HG03060 (cell line): ENCODE data around the gene USP1.

Experiments
- ATAC-seq: cut with Tn5 transposase; IDR thresholded peaks from one replicate; pipeline ENCODE4 v1.9.1; 2021; ENCODE audit warnings: low read depth, moderate number of reproducible peaks; ENCODE audit not compliant: unreplicated experiment

USP1 gene

DNA sequence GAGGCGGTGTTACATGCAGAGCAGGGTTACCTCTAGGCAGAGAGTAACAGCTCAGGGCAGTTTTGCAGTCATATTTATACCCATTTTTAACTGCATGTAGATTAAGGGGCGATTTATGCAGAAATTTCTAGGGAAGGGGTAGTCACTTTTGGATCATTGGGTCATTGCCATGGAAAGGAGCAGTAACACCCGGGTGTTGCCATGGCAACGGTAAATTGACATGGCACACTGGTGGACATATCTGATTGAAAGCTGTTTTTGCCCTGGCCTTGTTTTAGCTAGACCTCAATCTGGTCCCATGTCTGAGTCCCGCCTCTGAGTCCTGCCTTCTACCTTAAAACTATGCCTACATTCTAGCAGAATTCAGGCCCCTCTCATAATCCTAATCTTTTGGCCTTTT lies 11.8 kb upstream of the USP1 start:
- no peak for ATAC-seq

DNA sequence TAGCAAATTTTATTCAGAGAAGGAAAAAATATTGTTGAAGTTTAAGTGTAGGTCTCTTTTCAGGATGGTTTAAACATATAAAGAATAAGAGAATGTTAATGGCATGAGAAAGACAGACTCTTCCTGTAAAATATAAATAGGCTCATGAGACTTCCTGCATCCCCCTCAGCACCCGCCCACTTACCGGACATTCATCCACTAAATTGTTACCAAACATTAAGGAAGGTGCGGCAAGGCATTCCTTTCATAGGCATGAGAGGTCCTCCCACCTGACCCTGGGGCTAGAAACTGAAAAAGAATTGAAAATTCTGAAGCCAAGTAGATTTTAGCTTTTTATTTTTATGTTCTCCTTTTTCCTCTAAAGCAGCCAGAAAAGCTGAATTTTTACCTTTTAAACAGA lies 10.6 kb upstream of the USP1 start:
- no peak for ATAC-seq

DNA sequence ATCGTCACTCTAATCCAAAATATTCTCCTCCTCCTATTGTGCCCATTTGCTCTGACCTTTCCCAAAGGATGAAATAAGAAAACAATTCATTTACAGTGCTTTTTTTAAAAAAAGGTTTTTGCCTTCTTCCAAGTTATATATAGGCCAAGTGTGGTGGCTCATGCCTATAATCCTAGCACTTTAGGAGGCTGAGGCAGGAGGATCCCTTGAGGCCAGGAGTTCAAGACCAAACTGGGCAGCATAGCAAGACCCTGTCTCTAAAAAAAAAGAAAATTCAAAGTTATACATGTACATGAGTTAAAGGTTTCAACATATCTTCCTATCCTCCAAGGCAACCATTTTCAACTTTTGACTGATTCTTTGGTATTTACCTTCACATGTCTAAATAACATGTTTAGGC lies 10.1 kb upstream of the USP1 start:
- no peak for ATAC-seq

DNA sequence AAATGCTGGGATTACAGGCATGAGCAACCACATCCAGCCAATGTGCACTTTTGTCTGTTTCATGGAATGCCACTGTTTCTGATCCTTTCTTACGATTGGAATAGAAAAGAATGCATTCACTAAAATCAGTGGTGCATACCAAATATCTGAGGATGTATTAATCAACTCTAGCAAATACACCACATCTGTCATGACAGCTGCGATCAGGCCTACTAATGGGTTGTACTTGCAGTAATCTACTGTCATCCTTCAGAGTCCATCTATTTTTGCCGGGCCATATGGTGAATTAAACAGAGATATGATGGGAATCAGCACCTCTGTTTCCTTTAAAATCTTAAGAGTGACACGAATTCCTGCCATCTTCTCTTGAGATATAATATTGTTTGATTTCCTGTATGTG lies 8.5 kb upstream of the USP1 start:
- no peak for ATAC-seq

DNA sequence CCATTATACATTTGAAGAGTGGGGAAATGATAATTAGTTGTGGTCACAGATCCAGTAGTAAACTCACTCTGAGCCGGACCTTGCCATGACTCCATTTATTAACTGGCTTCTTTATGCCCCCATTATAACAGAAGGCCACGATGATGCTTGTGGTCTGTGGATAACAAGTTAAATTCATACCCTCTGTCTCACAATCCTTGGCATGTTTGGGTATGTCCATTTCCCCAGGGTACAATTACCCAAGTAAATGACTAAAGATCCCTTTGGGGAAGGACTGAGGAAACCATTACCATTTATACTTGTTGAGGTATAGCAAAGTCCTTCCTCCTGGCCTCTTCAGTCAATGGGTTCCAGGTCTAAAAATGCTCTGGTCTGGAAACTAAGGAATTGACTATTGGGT lies 7.3 kb upstream of the USP1 start:
- no peak for ATAC-seq

DNA sequence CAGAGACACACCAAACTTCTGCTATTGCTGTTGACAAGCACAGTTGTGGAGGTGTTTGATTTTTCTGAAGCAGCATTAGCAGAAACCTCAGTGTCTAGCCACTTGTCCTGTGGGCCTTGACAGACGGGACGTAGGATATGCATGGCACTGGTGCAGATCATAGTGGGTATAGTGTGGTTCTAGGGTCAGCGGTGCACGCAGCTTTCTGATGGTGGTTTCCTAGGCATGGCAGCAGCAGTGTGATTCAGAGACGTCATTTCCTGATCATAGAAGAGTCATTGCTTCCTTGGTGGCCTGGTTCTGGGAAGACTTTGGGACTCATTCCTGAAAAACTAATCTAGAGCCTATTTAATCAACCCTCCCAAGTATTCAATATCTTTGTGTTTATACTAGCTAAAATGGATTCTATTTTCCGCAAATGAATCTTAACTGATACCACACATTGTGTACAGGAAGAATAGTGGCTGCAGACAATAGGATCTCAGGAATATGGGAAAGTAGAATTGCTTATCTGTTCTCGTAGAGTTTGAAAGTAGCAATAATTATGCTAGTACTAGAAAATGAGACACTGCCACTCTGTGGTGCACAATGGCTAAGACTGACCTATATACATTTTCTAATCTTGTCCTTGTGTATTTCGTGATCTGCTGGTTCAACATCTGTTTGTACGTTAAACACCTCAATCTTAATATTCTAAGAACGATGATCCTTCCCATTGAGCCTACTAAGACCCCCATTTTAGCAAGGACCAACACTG lies 2.8 kb upstream of the USP1 start:
- ATAC-seq = no peak

DNA sequence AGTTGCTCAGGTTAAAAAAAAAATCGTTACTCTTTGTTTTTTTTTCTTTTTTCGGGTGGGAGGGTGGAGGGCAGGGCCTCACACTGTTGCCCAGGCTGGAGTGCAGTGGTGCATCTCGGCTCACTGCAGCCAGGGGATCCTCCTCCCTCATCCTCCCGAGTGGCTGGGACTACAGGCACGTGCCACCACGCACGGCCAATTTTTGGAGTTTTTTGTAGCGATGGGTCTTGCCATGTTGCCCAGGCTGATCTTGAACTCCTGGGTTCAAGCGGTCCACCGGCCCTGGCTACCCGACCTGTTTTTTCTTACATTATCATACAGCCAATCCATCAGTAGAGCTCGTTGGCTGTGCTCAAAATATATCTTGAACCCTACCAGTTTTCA lies 2.2 kb upstream of the USP1 start:
- ATAC-seq = no peak

DNA sequence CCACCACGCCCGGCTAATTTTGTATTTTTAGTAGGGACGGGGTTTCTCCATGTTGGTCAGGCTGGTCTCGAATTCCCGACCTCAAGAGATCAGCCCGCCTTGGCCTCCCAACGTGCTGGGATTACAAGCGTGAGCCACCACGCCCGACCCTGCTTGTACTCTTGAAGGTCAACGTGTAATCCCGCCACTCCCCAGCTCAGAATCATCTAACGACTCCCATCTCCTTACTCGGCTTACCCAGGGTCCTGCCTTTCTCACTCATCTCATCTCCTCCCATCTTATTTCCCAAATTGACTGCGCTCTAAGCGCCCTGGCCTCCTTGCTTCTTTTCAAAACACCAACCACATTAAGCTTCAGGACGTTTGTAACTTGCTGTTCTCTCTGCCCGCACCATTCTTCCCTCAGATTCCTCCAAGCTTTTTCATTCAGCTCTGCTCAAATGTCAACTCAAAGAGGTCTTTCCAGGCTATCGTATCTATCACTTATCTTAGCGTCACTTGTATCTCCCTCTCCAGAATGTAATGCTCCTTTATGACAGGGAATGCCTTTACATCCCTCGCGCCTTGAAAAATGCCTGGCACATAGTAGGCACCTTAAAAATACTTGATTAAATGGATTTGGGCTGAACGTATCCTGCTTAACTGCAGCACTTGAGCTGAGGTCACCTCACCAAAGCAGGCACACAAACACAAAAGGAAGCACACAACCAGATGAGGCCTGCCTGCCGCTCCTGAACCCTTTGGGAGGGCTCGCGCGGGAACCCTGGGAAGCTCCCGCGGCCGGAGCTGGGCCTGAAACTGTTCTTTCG lies 1.4 kb upstream of the USP1 start:
- no peak for ATAC-seq

DNA sequence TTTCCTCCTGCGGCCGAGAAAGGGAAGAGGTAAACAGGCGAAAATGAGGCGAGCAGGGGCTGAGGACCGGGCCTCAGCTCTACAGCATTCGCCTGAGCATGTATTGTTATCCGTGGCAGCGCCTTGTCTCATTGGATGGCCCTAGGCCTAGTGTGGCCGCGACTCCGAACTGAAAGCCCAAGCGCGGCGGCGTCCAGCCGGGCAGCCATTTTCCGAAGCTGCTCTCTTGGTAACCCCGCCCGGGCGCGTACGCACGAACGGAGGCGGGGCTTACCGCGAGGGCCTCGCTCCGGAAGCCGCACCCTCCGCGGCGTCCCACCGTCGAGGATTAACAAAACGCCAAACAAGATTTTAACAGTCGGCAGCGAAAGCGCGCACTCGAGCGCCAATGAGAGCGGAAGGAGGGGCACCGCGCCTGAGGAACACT lies 797 bp upstream of the USP1 start:
- peak; percentile 76 for ATAC-seq

DNA sequence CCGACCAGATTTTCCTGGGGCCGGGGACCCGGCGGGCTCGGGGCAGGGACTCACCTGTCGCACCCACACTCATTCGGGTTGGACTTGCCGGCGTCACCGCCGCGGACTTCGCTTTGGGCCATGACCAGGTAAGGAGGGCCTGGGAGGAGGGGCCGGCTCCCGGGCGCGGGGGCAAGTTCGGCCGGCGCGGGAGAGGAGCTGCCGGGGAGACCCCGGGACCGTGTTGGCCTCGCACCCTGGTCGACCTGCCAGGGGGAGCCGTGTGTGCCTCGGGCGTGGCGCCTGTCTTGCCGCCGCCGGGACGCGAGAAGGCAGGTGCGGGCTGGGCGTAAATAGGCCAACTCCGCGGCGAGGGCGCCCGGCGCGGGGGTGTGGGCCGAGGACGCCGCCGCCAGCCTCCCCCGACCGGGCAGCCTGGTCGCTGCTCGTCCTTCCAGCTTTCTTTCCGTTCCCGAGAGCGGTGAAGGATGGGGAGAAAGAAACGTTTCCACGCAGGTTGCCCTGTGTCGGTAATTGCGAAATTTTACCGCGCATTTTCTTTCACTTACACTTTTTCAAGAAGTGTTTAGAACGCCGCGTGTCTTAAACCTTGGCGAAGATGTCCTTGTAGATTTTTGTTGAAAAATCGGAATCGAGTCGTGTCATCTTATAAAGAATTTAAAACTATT lies 558 bp downstream of the USP1 start:
- ATAC-seq = no peak

DNA sequence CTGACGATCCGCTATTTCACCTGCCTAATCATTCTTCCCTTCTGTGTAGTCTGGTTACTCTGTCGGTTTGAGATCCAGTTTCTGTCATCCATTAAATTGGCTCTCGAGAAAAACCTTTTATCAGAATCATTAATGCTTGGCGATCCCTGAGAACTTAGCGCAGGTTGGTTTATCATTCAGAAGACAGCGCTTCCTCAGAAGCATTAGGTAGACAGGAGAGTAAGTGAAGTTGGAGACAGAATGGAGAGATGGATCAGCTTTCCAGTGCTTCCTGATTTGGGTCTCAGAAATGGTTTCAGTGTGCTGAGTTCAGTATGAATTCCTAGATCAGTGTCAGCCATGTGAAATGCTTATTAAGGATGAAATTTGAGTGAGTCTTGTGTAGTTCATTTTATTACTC lies 1.3 kb downstream of the USP1 start:
- ATAC-seq = no peak

DNA sequence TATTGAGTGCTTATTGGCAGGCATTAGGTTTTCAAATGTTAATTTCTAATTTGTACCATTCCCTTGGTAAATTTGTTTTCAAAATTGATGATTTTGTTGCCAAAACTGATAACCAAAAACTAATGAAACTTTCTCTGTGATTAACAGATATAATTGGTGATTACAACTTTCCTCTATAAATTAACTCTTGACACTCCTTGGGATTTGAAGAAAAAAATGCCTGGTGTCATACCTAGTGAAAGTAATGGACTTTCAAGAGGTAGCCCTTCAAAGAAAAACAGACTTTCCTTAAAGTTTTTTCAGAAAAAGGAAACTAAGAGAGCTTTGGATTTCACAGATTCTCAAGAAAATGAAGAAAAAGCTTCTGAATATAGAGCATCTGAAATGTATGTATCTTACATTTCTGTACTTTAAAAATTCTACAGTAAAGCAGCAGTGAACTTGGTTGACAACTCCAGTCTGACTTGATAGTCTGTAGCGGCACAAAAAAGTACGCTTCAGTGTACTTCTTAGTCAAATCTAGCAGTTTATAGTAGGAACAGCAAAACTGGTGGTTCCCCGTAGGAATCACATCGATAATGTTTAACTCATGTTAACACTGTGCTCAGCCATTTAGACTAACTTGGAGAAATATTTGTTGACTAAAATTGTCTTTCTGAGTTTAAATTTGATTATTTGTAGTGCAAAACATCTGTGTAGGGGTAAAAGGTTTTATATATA lies 3.0 kb downstream of the USP1 start:
- peak; percentile 28 for ATAC-seq

DNA sequence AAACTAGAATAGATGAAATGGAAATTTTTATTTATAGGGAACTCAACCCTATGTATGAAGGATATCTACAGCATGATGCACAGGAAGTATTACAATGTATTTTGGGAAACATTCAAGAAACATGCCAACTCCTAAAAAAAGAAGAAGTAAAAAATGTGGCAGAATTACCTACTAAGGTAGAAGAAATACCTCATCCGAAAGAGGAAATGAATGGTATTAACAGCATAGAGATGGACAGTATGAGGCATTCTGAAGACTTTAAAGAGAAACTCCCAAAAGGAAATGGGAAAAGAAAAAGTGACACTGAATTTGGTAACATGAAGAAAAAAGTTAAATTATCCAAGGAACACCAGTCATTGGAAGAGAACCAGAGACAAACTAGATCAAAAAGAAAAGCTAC lies 7.9 kb downstream of the USP1 start:
- no peak for ATAC-seq

DNA sequence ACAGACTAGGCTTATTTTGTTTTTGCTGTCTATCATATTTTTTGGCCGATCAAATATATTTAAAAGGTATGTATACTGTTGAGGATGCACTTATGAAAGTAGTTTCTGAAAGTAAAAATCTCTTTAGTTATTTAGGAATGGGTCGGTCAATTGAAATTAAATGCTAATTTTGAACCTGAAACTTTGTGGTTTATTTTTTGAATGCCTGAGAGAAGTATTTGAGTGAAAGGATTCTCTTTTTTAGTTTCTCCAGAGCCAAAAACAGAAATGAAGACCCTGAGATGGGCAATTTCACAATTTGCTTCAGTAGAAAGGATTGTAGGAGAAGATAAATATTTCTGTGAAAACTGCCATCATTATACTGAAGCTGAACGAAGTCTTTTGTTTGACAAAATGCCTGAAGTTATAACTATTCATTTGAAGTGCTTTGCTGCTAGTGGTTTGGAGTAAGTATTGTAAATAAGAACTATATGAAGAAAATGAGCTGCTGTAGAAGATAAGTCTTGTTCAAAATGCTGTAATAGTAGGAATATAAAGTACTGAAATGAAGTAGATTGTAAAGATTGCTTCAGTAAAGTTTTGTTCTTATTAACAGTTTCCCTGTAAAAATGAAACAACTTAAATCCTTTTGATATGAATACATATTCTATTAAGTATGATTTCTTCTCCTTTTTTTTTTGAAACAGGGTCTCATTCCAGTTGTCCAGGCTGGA lies 11.5 kb downstream of the USP1 start:
- ATAC-seq = no peak

DNA sequence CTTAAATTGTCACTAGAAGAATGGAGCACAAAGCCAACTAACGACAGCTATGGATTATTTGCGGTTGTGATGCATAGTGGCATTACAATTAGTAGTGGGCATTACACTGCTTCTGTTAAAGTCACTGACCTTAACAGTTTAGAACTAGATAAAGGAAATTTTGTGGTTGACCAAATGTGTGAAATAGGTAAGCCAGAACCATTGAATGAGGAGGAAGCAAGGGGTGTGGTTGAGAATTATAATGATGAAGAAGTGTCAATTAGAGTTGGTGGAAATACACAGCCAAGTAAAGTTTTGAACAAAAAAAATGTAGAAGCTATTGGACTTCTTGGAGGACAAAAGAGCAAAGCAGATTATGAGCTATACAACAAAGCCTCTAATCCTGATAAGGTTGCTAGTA lies 13.5 kb downstream of the USP1 start:
- no peak for ATAC-seq

DNA sequence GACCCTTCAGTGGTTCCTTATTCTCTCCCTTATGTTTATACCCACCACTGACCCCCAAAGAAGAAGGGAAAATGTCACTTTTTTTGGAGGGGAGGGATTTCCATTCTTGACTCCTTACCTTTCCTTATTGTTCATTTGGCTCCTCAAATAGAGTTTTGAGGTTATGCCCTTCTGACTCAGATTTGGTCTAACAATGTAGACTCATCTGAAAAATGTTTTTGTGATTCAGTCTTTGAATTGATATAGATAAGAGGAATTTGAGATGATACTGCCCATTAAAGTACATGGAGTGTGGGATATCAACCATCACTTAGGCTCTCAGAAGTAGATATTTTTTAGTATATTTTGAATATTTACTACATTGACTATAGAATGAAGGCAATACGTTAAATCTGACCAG lies 16.1 kb downstream of the USP1 start:
- ATAC-seq = no peak

DNA sequence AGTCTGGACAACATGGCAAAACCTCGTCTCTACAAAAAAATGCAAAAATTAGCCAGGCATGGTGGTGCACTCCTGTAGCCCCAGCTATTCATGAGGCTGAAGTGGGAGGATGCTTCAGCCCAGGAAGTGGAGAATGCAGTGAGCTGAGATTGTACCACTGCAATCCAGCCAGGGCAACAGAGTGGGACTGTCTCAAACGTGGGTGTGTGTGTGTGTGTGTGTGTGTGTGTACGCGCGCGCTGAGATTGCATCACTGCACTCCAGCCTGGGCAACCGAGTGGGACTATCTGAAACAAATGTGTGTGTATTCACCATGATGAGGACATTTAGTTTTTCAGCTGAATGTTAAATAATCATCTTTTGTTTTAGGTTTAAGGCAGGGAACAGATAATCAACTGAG lies 21.1 kb downstream of the USP1 start:
- no peak for ATAC-seq

DNA sequence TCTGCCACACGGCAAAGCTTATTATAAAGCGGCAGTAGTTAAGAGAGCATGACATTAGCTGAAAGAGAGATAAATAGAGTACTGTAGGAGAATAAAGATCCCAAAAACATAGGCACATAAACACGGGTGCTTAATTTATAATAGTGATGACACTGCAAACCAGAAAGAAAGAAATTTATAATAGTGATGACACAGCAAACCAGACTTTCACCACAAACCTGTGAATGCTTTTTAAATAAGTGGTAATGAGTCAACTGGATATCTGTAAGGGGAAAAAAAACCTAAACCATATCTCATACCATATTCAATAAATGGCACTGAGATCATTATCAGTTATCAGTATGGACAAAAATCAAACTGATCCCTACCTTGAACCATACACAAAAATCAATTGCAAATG lies 25.5 kb downstream of the USP1 start:
- ATAC-seq = no peak

DNA sequence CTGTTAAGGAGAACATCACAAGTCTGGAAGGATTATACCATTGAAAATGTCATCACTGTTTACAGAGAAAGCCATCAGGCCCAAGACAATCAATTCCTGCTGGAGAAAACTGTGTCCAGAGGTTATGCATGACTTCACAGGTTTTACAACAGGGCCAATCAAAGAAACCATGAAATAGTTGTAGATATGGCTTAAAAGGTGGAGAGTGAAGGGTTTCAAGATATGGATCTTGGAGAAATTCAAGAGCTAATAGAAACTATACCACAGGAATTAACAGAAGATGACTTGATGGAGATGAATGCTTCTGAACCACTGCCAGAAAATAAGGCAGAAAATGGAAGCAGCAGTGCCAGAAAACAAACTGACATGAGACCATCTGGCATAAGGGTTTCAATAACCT lies 30.2 kb downstream of the USP1 start:
- no peak for ATAC-seq

DNA sequence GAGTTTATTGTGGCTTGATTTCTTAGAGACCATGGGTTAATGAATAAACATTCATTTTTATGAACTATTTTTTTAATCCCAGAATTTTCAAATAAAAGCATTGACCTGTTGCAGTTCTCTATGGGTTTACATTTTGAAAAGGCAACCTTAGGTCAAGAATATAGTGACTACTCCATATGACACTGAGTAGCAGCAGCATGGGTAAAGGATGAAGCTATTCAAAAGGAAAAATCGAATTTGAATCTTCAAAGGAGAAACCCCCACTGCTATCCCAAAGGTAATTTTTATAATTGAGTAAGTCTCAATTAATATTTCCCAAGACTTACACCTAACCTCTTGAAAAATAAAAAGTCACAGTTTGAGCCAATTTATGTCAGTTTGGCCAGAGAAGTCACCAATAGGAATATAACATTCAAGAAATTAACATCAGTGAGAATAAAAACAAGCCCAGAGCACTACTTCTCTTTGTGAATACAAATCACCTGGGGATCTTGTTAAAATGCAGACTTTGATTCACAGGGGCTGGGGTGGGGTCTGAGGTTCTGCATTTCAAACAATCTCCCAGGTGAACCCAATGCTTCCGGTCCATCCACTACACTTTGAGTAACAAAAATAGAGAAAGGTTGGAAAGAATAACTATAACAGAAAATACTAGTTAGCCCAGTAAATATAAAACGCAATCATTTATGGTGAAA lies 39.8 kb downstream of the USP1 start:
- ATAC-seq = no peak
